Right ventricle myocardium inferior (tissue), 1 donor: ENCODE results near the gene TMPRSS3. TPM values are rescaled to one million over a fixed set of nuclear protein-coding genes. Genes with fewer than 3 reads are reported as not detected.
A peak's percentile ranks its signal among the peaks of the same experiment; 100 is the strongest.

Source experiments
- ATAC-seq: fragments of 200-7000 bp; cut with Tn5 transposase; one replicate; pipeline ENCODE4 v1.9.1; 2020; ENCODE audit warnings: mild to moderate bottlenecking, moderate library complexity
- DNase-seq: peaks from one replicate; pipeline ENCODE4 v3.0.0; 2021; ENCODE audit errors: missing footprints
- intact Hi-C: fragments of 100-400 bp; cut with DNase I; formaldehyde crosslinking; loops from one replicate; pipeline ENCODE4 v1.11.0; 2022
- total RNA-seq: library from RNA; stranded (reverse); fragmentation: NEBNext Ultra II Directional; extraction: Animal tissue kit (Norgen Biotek cat#: 25700); gene quantifications from one replicate; pipeline ENCODE4 v1.2.1, GENCODE V29; 2021
- donor health status: DM: no; HTN: yes; CAD: no; lungs with severe emphysema.

TMPRSS3 gene
- total RNA-seq, 1 donor from 2014 or later = not detected

GRCh38 chr21:42346441-42346840, 49.4 kb downstream of the TMPRSS3 start:
- ATAC-seq = no peak
- intact Hi-C loops = no loop called here
- DNase-seq = no peak

- intact Hi-C loops = no loop called here
- no peak for ATAC-seq
- DNase-seq = no peak
Measured at GRCh38 chr21:42344631-42345030, 51.2 kb downstream of the TMPRSS3 start.

DNA sequence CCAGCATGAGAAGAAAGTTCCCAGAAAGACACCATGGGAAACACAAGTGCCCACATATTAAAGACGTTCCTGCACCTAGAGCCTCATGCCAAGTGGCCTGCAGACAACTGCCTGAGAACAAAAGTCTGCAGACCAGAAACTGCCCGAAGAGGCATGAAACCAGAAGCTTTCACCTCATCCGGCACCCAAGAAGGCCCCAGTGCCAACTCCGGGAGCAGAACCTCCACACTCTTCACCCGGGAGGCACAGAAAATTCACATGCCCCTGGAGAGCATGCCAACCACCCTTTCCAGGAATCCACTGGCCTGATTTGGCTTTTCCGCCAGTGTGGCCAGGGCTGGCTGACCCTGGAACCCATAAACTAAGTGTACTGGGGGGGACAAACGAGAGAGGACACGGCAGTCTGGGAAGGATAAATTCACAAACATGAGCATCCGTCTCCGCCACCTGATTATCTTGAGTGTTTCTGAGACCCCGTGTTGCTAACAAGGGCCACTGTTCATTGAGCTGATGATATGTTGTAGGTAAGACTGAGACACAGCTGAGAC, 51.8 kb downstream of the TMPRSS3 start:
- DNase-seq (no peak), ATAC-seq (no peak)
- intact Hi-C loops = no loop called here

- no peak for ATAC-seq
- no peak for DNase-seq
- intact Hi-C loops = no loop called here
Measured at GRCh38 chr21:42343556-42343955, 52.3 kb downstream of the TMPRSS3 start.

DNA sequence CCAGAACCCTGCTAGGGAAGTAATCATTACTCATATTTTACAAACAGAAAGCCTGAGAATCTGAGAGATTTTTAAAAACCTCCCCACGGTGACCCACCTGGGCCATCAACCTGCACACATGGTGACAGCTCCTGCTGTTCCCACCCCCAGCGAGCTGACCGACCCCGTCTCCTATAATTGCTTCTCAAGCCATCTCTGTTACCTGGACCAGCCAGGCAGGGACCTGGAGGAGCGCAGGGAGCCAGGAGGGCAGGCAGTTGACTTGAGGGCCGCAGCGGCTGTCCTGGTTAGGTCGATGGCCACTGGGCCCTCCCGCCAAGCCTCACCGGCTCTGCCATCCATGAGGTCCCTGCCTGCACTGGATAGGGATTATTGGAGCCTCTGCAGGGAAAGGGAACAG, 52.8 kb downstream of the TMPRSS3 start:
- ATAC-seq = no peak
- intact Hi-C loops = no loop called here
- DNase-seq = no peak

DNA sequence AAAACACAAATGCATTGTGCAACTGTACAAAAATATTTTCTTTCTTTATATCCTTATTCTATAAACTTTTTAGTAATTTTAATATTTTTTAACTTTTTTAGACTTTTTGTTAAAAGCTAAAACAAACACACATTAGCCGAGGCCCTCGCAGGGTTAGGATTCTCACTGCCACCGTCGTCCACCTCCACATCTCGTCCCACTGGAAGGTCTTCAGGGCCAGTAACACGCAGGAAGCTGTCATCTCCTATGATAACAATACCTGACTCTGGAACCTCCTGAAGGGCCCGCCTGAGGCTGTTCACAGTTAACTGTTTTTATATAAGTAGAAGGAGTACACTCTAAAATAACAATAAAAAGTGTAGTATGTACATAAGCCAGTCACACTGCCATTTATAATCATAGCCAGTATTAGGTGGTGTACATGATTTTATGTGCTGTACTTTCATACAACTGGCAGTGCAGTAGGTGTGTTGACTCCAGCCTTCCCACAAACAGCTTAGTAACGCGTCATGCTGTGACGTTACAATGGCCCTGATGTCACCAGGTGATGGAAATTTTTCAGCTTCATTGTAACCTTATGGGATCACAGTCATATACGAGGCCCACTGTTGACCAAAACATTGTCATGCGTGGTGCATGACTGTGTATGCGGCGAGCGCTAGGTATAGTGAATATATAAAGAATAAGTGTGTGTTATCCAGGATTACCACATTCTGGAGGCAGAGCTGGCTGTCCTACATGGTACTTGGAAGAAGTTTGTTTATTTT, 53.9 kb downstream of the TMPRSS3 start:
- DNase-seq (no peak), ATAC-seq (no peak)
- intact Hi-C loops = no loop called here

- ATAC-seq (no peak), DNase-seq (no peak)
- intact Hi-C loops = no loop called here
Measured at GRCh38 chr21:42340187-42341050, 55.4 kb downstream of the TMPRSS3 start.

DNA sequence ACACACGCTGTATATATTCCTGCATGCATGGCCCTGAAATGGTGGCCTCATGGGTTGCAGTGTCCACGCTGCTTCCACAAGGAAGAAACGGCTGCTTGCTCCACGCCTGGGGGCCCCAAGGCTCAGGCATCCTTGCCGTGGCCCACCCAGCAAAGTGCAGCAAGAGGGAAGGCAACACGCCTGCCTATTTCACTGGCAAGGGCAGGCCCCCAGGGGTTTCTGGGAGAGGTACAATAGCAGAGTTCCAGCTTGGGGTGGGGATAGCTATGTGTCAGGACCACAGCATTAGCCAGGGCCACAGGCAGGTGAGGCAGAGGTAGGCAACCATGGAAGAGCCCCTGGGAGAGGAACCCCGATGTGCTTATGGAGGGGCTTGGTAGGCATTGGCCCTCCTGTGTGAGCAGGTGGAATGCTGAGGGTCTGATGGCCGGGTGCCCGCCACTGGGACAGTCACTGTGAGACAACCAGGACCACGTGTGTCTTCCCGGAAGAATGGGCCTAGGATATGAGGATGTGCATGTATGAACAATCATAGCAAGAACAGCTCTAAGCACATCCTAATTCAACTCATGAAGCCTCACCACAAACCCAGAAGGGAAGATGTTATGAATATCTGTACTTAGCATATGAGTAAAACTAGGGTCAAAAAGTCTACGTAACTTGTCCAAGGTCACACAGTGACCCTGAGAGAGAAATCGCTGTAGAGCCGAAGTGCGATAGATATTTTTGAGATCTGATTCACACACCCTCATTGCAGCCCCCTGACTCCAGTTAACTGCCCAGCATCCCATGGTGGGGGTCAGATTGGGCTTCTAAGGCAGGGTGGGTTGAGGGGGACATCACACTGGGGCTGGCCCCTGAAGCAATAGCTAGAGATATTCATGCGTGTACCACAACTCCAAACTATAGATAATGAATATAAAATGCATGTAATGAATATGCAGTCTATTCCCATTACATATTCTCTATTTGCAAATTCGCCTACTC, 56.8 kb downstream of the TMPRSS3 start:
- intact Hi-C loops = loop anchor here (5.0 kb wide), 1 partner anchor 108 kb away; no protein-coding TSS in a partner anchor
- ATAC-seq (no peak), DNase-seq (no peak)

DNA sequence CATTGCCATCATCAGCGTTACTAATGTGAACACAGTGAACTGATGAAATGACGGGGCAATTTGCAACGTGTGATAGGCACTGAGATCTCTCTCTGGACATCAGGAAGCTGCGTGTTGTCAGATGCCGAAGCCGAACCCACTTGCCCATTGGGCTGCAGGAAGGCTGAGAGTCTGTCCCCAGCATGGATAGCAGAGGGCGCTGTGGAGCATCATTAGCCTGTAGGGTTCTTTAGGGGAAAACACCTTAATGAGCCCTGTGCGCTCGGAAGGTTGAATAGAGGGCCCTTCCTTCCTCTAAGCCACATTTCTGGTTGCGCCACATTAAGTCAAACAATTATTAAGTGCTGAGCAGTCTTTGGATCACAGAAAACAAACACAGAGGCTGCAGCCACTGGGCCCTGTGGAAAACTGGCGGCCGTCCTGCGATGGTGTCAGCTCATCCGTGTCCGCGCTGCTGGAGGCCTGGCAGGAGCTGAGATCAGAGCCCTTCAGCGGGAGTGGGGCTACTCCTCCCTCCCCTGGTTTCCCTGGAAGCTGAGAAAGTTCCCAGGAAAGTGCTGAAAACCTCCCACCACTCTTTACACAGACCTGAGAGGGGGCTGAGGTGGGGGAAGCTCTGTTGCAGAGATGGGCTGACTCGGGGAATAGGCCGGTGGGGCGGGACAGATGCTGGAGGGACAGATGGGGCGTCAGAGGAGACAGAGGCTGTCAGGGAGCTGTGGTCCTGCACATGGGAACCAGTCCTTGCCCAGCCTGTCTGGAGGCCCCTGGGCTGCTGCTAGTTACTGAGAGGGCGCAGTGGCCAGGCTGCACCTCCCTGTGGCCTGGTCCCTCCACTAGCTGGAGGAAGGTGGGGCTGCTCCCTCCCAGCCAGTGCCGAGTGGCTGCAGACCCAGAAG, 57.8 kb downstream of the TMPRSS3 start:
- intact Hi-C loops = loop anchor here (5.0 kb wide), 1 partner anchor 109 kb away; no protein-coding TSS in a partner anchor
- no peak for DNase-seq
- ATAC-seq = peak; percentile 50

DNA sequence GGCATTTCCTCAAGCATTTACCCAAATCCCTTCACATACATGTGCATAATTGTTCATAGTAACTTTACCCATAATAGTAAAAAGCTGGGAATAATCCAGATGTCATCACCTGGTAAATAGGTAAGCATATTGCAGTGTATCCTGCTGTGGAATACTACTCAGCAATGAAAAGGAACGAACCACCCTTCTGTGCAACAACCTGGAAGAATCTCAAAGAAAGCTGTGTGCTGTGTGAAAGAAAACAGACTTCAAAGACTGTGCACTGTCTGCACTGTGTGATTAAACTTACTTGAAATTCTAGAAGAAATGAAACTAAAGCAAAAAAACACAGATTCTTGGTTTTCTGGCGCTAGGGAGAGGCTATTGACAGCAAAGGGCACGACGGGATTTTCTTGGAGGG, 58.6 kb downstream of the TMPRSS3 start:
- intact Hi-C loops = loop anchor here (5.0 kb wide), 1 partner anchor 110 kb away; no protein-coding TSS in a partner anchor
- no peak for DNase-seq
- no peak for ATAC-seq

DNA sequence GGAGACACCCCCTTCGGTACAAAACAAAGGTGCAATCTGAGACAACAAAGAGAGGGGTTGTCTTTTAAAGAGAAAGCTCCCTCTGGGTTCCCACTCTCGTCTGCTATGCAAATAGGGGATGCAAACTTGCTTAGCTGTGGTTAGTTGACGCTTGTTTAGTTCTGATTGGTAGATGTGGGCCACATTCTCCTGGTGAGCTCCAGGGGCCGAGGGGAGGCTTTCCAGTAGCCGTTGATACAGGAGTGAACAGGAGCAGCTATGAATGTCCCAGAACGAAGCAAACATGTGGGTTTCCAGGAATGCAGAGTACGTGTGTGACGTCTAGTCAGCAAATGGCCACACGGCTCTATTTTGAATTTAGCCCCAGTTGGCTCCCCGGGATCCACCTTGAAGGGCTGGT, 59.8 kb downstream of the TMPRSS3 start:
- intact Hi-C loops = loop anchor here (5.0 kb wide), 1 partner anchor 111 kb away; no protein-coding TSS in a partner anchor
- DNase-seq (no peak), ATAC-seq (no peak)

- intact Hi-C loops = no loop called here
- ATAC-seq = no peak
- DNase-seq = no peak
Measured at GRCh38 chr21:42332557-42333317, 63.1 kb downstream of the TMPRSS3 start.

- no peak for ATAC-seq
- DNase-seq = no peak
Measured at GRCh38 chr21:42331660-42332059, 64.2 kb downstream of the TMPRSS3 start.

DNA sequence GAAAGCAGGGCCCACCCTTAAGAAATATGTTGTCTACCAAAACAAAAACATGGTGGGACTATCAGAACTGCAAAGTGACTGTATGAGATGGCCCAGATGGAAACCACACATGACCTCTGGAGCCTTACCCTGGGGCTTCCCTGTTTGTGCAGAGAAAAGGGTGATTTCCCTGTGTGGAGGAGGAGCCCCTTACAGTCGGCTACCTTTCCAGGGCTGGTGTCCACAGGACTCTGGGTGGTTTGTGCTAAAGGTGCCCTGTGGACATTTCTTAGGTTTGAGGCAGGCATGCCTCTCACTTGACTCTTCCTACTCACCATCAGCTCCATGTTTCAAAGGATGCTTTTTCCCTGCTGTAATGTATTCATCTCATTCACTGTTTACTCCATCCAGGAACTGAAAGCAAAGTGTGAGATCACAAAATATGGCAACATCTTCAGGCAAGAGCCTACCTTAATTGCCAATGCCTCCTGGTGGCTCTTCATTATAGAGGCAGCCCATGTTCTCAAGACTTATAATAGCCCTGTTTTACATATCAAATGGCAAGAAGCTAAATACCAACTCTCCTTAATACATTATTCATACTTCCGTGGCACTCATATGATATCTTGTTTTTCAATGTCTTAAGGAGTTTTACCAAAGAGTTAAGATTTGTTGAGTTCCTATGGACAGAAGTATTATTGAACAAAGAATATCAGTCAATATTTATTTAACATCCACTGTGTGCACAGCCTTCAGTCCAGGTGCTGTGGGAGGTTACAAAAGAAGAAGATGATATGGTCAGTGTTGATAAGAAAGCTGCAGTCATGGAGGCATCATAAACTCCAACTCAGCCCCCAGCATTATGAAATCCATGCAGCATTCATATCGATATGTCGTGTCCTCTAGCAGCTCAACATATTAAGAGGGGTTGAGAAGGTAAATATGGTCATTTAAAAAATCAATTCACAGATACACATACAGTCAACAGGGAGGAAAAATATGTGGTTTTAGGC, 65.2 kb downstream of the TMPRSS3 start:
- DNase-seq = no peak
- no peak for ATAC-seq
- intact Hi-C loops = no loop called here

More at GRCh38 chr21:42331660-42332059, 64.2 kb downstream of the TMPRSS3 start:
- intact Hi-C loops = no loop called here

DNA sequence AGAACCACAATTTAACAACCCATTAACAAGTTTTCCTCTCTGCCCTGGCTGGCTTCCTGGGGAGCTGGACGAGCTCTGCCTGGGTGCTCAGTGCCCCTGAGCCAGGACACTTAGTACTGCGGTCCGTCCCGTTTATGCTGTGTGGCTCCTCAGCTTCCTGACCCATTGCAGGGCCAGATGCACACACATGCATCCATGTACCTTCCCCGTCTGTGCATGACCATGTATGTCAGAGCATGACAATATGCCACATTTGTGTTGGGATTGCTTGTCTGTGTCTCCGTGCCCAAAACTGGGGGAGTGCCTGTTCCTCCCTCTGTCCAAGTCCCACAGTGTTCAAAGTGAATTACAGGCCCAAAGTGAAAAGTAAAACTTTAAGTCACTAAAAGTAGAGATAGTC, 71.0 kb downstream of the TMPRSS3 start:
- ATAC-seq = no peak
- intact Hi-C loops = no loop called here
- no peak for DNase-seq
